Nephron (organoid): ENCODE data around the gene OLFM4.

Experiments
- H3K27ac Mint-ChIP-seq, 3 experiments: 2 replicates each; pipeline ENCODE4 v1.8.0; 2020; ENCODE audit warnings: mixed read lengths in 3 of 3, mild to moderate bottlenecking in 2 of 3, moderate library complexity in 1 of 3
- H3K27me3 Mint-ChIP-seq: 2 replicates; pipeline ENCODE4 v1.8.0; 2021; ENCODE audit warnings: low read depth, mild to moderate bottlenecking, moderate library complexity, mixed read lengths
- H3K36me3 Mint-ChIP-seq: 2 replicates; pipeline ENCODE4 v1.8.0; 2020; ENCODE audit warnings: low read depth, mixed read lengths
- H3K4me1 Mint-ChIP-seq: 2 replicates; pipeline ENCODE4 v1.8.0; 2020; ENCODE audit warnings: mixed read lengths
- H3K4me3 Mint-ChIP-seq, 3 experiments: 2 replicates each; pipeline ENCODE4 v1.8.0; 2020; ENCODE audit warnings: mild to moderate bottlenecking in 3 of 3, mixed read lengths in 3 of 3, moderate library complexity in 2 of 3
- H3K9me3 Mint-ChIP-seq: 2 replicates; pipeline ENCODE4 v1.8.0; 2020; ENCODE audit warnings: mixed read lengths
- TF ChIP-seq, protein P1 (sequence below), 3 experiments: fragments of 200-600 bp; sonication (generic); IDR thresholded peaks; one replicate each; pipeline ENCODE4 v1.5.0; 2021; ENCODE audit warnings: antibody characterized with exemption in 3 of 3; ENCODE audit not compliant: unreplicated experiment in 3 of 3

OLFM4 gene

GRCh38 chr13:53028637-53029203 lies at the start of gene OLFM4:
Gene OLFM4 (plus strand): TSS chr13:53028813. CDS start chr13:53028837, 24 bp downstream.
- no peaks in the 10 kb centered on the region for H3K9me3 Mint-ChIP-seq
- H3K27ac Mint-ChIP-seq: no peak within 1 kb of the TSS
- H3K27me3 Mint-ChIP-seq: no peaks in the 10 kb centered on the region
- TF ChIP-seq, protein P1, sequence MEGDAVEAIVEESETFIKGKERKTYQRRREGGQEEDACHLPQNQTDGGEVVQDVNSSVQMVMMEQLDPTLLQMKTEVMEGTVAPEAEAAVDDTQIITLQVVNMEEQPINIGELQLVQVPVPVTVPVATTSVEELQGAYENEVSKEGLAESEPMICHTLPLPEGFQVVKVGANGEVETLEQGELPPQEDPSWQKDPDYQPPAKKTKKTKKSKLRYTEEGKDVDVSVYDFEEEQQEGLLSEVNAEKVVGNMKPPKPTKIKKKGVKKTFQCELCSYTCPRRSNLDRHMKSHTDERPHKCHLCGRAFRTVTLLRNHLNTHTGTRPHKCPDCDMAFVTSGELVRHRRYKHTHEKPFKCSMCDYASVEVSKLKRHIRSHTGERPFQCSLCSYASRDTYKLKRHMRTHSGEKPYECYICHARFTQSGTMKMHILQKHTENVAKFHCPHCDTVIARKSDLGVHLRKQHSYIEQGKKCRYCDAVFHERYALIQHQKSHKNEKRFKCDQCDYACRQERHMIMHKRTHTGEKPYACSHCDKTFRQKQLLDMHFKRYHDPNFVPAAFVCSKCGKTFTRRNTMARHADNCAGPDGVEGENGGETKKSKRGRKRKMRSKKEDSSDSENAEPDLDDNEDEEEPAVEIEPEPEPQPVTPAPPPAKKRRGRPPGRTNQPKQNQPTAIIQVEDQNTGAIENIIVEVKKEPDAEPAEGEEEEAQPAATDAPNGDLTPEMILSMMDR (IDR thresholded peaks at IDR 0.05; ENCODE audit: unreplicated experiment in 3 of 3): no peak
- H3K4me3 Mint-ChIP-seq: no peak within 1 kb of the TSS
- H3K4me1 Mint-ChIP-seq: no peaks in the 10 kb centered on the region
- no peaks in the 10 kb centered on the region for H3K36me3 Mint-ChIP-seq

DNA sequence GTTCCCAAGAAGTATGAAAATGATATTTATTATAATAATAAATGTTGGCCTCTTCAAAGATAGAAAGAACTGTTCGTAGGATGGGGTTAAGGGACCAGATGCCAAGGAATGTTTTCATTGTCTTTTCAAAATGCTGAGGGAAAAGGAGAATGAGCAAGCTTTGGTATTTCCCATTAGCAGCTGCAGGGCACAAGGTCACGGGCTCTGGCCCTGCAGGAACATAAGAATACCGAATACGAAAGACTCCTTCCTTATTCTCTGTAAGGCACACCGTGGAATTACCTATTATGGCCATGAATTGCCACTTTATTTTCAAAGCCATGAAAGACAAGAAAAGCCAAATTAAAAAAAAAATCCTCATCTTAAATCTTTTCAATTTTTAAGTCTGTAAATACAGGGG lies 49.6 kb upstream of the OLFM4 start:
- H3K4me1 Mint-ChIP-seq: peaks cover 3% of the 10 kb centered on the region
- no peak overlapping the region for H3K27ac Mint-ChIP-seq
- H3K9me3 Mint-ChIP-seq: no peaks in the 10 kb centered on the region
- peaks cover 25% of the 10 kb centered on the region for H3K27me3 Mint-ChIP-seq
- no peak overlapping the region for H3K4me3 Mint-ChIP-seq
- no peaks in the 10 kb centered on the region for H3K36me3 Mint-ChIP-seq
- TF ChIP-seq, protein P1 (IDR thresholded peaks at IDR 0.05; ENCODE audit: unreplicated experiment in 3 of 3): no peak

DNA sequence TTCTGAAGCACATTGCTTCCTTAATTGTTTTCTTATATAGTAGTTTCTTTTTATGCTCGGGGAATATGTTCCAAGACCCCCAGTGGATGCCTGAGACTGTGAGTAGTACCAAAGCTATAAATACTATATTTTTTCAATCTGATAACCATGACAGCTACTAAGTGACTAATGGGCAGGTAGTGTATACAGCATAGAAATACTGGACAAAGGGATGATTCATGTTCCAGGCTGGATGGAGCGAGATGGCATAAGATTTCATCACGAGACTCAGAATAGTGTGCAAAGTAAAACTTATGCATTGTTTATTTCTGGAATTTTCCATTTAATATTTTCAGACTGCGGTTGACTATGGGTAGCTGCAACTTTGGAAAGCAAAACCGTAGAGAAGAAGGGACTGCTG lies 47.9 kb upstream of the OLFM4 start:
- H3K36me3 Mint-ChIP-seq: no peaks in the 10 kb centered on the region
- no peaks in the 10 kb centered on the region for H3K9me3 Mint-ChIP-seq
- H3K27me3 Mint-ChIP-seq: peaks cover 20% of the 10 kb centered on the region
- peaks cover 3% of the 10 kb centered on the region for H3K4me1 Mint-ChIP-seq
- no peak overlapping the region for H3K4me3 Mint-ChIP-seq
- H3K27ac Mint-ChIP-seq: no peak overlapping the region
- TF ChIP-seq, protein P1 (IDR thresholded peaks at IDR 0.05; ENCODE audit: unreplicated experiment in 3 of 3): no peak

DNA sequence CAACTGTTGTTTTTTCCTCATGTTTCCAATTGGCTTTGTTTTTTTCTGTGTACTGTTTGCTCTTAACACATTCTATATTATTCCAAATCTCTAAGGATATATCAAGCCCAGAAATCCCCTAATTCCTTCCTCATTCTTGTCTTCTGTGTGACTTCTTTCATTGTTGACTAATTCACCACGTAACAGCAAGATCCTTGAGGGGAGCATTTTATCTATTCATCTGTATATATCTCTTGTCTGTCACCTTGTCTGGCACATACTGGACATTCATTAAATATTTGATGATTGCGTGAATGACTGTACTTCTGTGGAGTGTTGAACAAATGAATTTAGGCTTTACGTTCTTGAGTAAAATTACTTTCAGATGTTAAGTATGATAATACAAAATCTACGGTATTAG lies 44.8 kb upstream of the OLFM4 start:
- Mint-ChIP-seq H3K9me3 (no peaks in the 10 kb centered on the region), H3K4me3 (no peak overlapping the region), H3K27me3 (peaks cover 16% of the 10 kb centered on the region), H3K27ac (no peak overlapping the region), H3K36me3 (no peaks in the 10 kb centered on the region), H3K4me1 (peaks cover 3% of the 10 kb centered on the region)
- TF ChIP-seq, protein P1 (IDR thresholded peaks at IDR 0.05; ENCODE audit: unreplicated experiment in 3 of 3): no peak

- Mint-ChIP-seq H3K36me3 (no peaks in the 10 kb centered on the region), H3K4me3 (no peak overlapping the region), H3K4me1 (no peaks in the 10 kb centered on the region), H3K9me3 (no peaks in the 10 kb centered on the region), H3K27ac (no peak overlapping the region), H3K27me3 (peaks cover 16% of the 10 kb centered on the region)
- TF ChIP-seq, protein P1 (IDR thresholded peaks at IDR 0.05; ENCODE audit: unreplicated experiment in 3 of 3): no peak
These were observed 43.7 kb upstream of the OLFM4 start for GRCh38 chr13:52984881-52985363.

- Mint-ChIP-seq H3K4me1 (peaks cover 13% of the 10 kb centered on the region), H3K36me3 (no peaks in the 10 kb centered on the region), H3K27me3 (no peaks in the 10 kb centered on the region), H3K27ac (peak overlapping the region in 1 of 3 experiments; percentile 49), H3K4me3 (no peak overlapping the region), H3K9me3 (no peaks in the 10 kb centered on the region)
- TF ChIP-seq, protein P1 (IDR thresholded peaks at IDR 0.05; ENCODE audit: unreplicated experiment in 3 of 3): no peak
These were observed 37.1 kb upstream of the OLFM4 start for GRCh38 chr13:52991344-52992020.
